Measurements from ENCODE around the gene OR4D2. TPM values are rescaled to one million over a fixed set of nuclear protein-coding genes. Genes with fewer than 3 reads are reported as not detected.

The OR4D2 gene
- total RNA-seq, 1 donor from 2014 or later, result not detected

DNA sequence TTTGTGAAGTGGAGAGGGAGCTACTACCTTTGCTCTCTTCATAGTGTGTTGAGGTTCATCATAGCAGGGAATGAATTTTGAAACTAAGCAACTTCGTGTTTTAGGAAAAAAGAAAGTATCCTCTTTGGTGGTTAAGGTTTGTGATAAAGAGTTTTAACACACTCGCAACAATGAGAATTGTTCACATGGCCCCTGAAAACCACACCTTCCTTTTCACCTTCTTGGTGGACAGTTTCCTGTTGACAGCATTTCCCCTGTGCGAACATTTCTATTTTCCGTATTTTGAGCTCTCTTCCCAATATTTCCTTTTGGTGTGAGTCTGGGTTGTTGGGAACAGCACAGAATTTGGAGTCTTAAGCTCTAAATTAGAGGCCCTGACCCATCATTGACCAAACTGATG lies 3.8 kb downstream of the OR4D2 start:
- Mint-ChIP-seq H3K27me3 (ENCODE audit: insufficient read depth, low read depth) (peaks cover 11% of the 10 kb centered on the region), H3K27ac (no peak overlapping the region), H3K36me3 (no peaks in the 10 kb centered on the region), H3K4me3 (no peak overlapping the region), H3K4me1 (no peaks in the 10 kb centered on the region), H3K9me3 (no peaks in the 10 kb centered on the region)
- no peaks in the 10 kb centered on the region for H3K79me2 ChIP-seq (ENCODE audit: low read depth)
- no peak overlapping the region for H3K9ac ChIP-seq
- no peak overlapping the region for H3K4me3 ChIP-seq
- H3K4me1 ChIP-seq, result no peaks in the 10 kb centered on the region
- TF ChIP-seq EZH2phosphoT487 (IDR thresholded peaks at IDR 0.05) (no peak), EZH2 (IDR thresholded peaks at IDR 0.05) (no peak)
- TF ChIP-seq, protein P1, sequence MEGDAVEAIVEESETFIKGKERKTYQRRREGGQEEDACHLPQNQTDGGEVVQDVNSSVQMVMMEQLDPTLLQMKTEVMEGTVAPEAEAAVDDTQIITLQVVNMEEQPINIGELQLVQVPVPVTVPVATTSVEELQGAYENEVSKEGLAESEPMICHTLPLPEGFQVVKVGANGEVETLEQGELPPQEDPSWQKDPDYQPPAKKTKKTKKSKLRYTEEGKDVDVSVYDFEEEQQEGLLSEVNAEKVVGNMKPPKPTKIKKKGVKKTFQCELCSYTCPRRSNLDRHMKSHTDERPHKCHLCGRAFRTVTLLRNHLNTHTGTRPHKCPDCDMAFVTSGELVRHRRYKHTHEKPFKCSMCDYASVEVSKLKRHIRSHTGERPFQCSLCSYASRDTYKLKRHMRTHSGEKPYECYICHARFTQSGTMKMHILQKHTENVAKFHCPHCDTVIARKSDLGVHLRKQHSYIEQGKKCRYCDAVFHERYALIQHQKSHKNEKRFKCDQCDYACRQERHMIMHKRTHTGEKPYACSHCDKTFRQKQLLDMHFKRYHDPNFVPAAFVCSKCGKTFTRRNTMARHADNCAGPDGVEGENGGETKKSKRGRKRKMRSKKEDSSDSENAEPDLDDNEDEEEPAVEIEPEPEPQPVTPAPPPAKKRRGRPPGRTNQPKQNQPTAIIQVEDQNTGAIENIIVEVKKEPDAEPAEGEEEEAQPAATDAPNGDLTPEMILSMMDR (IDR thresholded peaks at IDR 0.05), result no peak
- H3K27ac ChIP-seq, result no peak overlapping the region
- H3K9me3 ChIP-seq (ENCODE audit: low read depth), result no peaks in the 10 kb centered on the region
- no peaks in the 10 kb centered on the region for H4K20me1 ChIP-seq (ENCODE audit: low read depth)
- no peak for DNase-seq (ENCODE audit: low spot score)
- H3K36me3 ChIP-seq, result no peaks in the 10 kb centered on the region
- no peak overlapping the region for H3K4me2 ChIP-seq
- H2AFZ ChIP-seq (replicated peaks), result no peak overlapping the region
- H3F3A ChIP-seq (ENCODE audit: low read depth), result no peaks in the 10 kb centered on the region
- H3K27me3 ChIP-seq, result peaks cover 79% of the 10 kb centered on the region

DNA sequence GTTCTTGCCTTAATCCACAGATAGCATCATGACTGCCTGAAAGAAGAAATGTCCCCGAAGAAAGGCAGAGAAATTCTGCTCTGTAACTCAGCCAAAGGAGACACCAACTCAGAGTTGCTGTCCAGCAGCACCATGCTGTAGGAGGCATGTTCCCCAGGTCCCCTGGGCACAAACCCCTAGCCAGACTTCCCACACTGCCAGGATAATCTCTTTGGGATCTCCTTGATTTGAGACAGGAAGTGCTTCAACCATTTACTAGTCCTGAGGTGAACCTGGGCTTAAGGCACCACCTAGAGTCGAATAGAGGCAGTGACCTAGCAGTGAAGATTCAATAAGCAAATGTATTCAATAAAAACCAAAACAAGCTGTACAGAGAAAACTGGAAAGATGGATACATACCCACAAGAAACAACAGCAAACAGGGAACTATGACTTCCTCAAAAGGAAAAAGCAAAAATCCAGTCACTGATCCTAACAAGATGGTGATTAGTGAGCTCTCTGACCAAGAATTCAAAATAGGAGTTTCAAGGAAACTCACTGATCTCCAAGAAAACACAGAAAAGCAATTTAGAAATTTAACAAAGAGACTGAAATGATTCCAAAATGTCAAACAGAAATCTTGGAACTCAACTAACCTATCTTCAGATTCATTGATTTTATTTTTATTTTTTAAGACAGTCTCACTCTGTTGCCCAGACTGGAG lies 5.7 kb downstream of the OR4D2 start:
- Histone ChIP-seq H3K9ac (no peak overlapping the region), H3K4me3 (no peak overlapping the region), H3K4me1 (no peaks in the 10 kb centered on the region), H3K79me2 (ENCODE audit: low read depth) (no peaks in the 10 kb centered on the region), H3K4me2 (no peak overlapping the region), H3K27me3 (peaks cover 60% of the 10 kb centered on the region), H4K20me1 (ENCODE audit: low read depth) (peaks cover 12% of the 10 kb centered on the region), H3K9me3 (ENCODE audit: low read depth) (no peaks in the 10 kb centered on the region), H3K36me3 (no peaks in the 10 kb centered on the region), H3K27ac (no peak overlapping the region), H2AFZ (replicated peaks) (no peak overlapping the region), H3F3A (ENCODE audit: low read depth) (no peaks in the 10 kb centered on the region)
- Mint-ChIP-seq H3K27ac (no peak overlapping the region), H3K9me3 (no peaks in the 10 kb centered on the region), H3K4me1 (no peaks in the 10 kb centered on the region), H3K36me3 (no peaks in the 10 kb centered on the region), H3K27me3 (ENCODE audit: insufficient read depth, low read depth) (peaks cover 10% of the 10 kb centered on the region), H3K4me3 (no peak overlapping the region)
- DNase-seq (ENCODE audit: low spot score), result peak; percentile 64
- TF ChIP-seq, protein P1 (IDR thresholded peaks at IDR 0.05), result peak; percentile 60
- TF ChIP-seq EZH2phosphoT487 (IDR thresholded peaks at IDR 0.05), result no peak
- TF ChIP-seq EZH2 (IDR thresholded peaks at IDR 0.05), result no peak

DNA sequence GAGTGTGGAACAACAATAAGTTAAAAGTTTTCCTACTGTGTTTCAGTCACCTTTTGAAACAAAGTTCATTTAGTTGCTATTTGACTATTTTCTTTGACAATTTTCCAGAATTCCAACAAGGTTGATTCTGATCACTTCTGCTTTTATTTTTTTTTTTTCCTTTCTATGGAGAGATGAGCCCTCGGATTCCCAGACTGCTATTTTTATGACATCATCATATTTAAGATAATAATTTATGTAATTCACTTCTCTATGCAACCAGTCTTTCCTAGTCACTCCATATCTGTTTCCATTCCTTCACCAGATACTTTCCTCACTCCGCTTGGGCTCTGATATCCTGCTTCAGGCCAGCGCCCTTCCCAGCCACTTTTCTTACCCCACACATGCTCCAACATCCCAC lies 8.1 kb downstream of the OR4D2 start:
- TF ChIP-seq, protein P1 (IDR thresholded peaks at IDR 0.05), result no peak
- no peak for TF ChIP-seq EZH2 (IDR thresholded peaks at IDR 0.05)
- no peak for TF ChIP-seq EZH2phosphoT487 (IDR thresholded peaks at IDR 0.05)
- H3K9ac ChIP-seq, result no peak overlapping the region
- peaks cover 9% of the 10 kb centered on the region for H3K27me3 Mint-ChIP-seq (ENCODE audit: insufficient read depth, low read depth)
- no peaks in the 10 kb centered on the region for H3K36me3 Mint-ChIP-seq
- no peak overlapping the region for H2AFZ ChIP-seq (replicated peaks)
- H3K27ac Mint-ChIP-seq, result no peak overlapping the region
- peaks cover 12% of the 10 kb centered on the region for H4K20me1 ChIP-seq (ENCODE audit: low read depth)
- H3K36me3 ChIP-seq, result no peaks in the 10 kb centered on the region
- no peak for DNase-seq (ENCODE audit: low spot score)
- peaks cover 36% of the 10 kb centered on the region for H3K27me3 ChIP-seq
- H3K4me2 ChIP-seq, result no peak overlapping the region
- no peak overlapping the region for H3K27ac ChIP-seq
- H3K4me3 Mint-ChIP-seq, result no peak overlapping the region
- H3K4me1 Mint-ChIP-seq, result no peaks in the 10 kb centered on the region
- no peak overlapping the region for H3K4me3 ChIP-seq
- no peaks in the 10 kb centered on the region for H3K4me1 ChIP-seq
- no peaks in the 10 kb centered on the region for H3F3A ChIP-seq (ENCODE audit: low read depth)
- H3K79me2 ChIP-seq (ENCODE audit: low read depth), result no peaks in the 10 kb centered on the region
- H3K9me3 Mint-ChIP-seq, result no peaks in the 10 kb centered on the region
- H3K9me3 ChIP-seq (ENCODE audit: low read depth), result no peaks in the 10 kb centered on the region

Measured in neural progenitor cell (in vitro differentiated cells).